HG03378 (cell line): ENCODE results near the gene GATA6.
"Not testable (repeated sequence)": the region's sequence is repeated elsewhere in the genome, so short reads cannot be mapped to it uniquely, and the experiment has no call there.

Source experiments
- ATAC-seq: cut with Tn5 transposase; IDR thresholded peaks from one replicate; pipeline ENCODE4 v1.9.1; 2021; ENCODE audit warnings: mild to moderate bottlenecking, moderate library complexity; ENCODE audit not compliant: unreplicated experiment

GATA6 gene

GRCh38 chr18:22180722-22181121, 11.3 kb downstream of the GATA6 start:
- no peak for ATAC-seq

GRCh38 chr18:22182884-22183697, 13.7 kb downstream of the GATA6 start:
- ATAC-seq: no peak

GRCh38 chr18:22183698-22184170, 14.3 kb downstream of the GATA6 start:
- no peak for ATAC-seq

- ATAC-seq: not testable (repeated sequence)
Measured at GRCh38 chr18:22184573-22184972, 15.2 kb downstream of the GATA6 start.

- no peak for ATAC-seq
Measured at GRCh38 chr18:22185273-22185672, 15.9 kb downstream of the GATA6 start.

GRCh38 chr18:22185771-22186386, 16.5 kb downstream of the GATA6 start:
- no peak for ATAC-seq

- no peak for ATAC-seq
Measured at GRCh38 chr18:22186484-22186971, 17.1 kb downstream of the GATA6 start.

GRCh38 chr18:22188559-22189267, 19.3 kb downstream of the GATA6 start:
- no peak for ATAC-seq

- no peak for ATAC-seq
Measured at GRCh38 chr18:22189449-22190166, 20.2 kb downstream of the GATA6 start.

- ATAC-seq: no peak
Measured at GRCh38 chr18:22191346-22191695, 21.9 kb downstream of the GATA6 start.

GRCh38 chr18:22191923-22192322, 22.5 kb downstream of the GATA6 start:
- ATAC-seq: no peak

GRCh38 chr18:22193466-22193865, 24.1 kb downstream of the GATA6 start:
- no peak for ATAC-seq

- no peak for ATAC-seq
Measured at GRCh38 chr18:22194151-22194598, 24.8 kb downstream of the GATA6 start.

- no peak for ATAC-seq
Measured at GRCh38 chr18:22195052-22195451, 25.7 kb downstream of the GATA6 start.

- ATAC-seq: not testable (repeated sequence)
Measured at GRCh38 chr18:22196943-22197342, 27.6 kb downstream of the GATA6 start.

GRCh38 chr18:22197668-22198067, 28.3 kb downstream of the GATA6 start:
- ATAC-seq: no peak

GRCh38 chr18:22198163-22198562, 28.8 kb downstream of the GATA6 start:
- no peak for ATAC-seq

GRCh38 chr18:22199005-22199404, 29.6 kb downstream of the GATA6 start:
- no peak for ATAC-seq

GRCh38 chr18:22200611-22201225, 31.3 kb downstream of the GATA6 start:
- ATAC-seq: no peak

- ATAC-seq: no peak
Measured at GRCh38 chr18:22203035-22203434, 33.6 kb downstream of the GATA6 start.
